Activated CD4-positive, alpha-beta T cell treated with anti-CD3 and anti-CD28 coated beads, Interleukin-2, amount 50 U/mL, for 16 hours (primary cell): ENCODE data around the gene PRKCH.
"Not testable (repeated sequence)": the region's sequence is repeated elsewhere in the genome, so short reads cannot be mapped to it uniquely, and the experiment has no call there.

Experiments used
- DNase-seq: peaks from one replicate; pipeline ENCODE4 v3.0.0-alpha.2; 2020

PRKCH gene

DNA sequence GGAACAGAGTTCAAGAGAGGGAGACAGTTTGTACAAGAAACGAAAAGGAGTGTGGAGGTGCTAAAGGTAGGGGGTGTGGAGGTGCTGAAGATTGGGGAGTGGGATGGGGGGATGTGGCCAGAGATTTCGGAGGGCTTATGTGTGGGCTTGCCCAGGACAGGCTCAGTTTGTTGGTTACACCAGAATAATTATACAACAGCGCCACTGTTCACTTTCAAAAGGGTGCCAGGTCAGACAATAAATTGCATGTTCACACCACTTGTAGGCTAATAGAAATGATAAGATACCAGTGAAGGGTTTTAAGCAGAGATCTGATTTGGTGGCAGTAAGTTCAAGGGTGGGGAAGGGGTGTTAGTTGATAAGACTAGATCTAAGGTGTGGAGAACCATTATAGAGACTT is 75.3 kb downstream of the PRKCH start:
- no peak for DNase-seq

DNA sequence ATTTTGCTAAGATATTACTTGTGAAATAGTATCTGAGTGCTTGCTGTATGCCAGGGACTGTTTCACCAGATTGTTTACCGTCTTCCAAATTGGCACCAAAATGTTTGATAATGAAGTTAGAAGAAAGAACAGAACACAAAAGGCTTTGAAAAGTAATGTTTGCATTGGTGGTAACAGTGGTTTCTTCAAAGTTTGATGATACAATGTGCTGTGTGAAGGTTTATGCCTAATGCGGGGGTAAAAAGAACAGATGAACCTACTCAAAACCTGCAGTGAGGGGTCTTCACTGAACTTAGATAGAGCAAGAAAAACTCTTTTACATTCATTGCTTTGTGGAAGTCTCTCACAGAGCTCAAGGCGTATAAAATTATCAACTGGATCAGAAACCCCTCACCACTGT is 76.2 kb downstream of the PRKCH start:
- DNase-seq = no peak

DNA sequence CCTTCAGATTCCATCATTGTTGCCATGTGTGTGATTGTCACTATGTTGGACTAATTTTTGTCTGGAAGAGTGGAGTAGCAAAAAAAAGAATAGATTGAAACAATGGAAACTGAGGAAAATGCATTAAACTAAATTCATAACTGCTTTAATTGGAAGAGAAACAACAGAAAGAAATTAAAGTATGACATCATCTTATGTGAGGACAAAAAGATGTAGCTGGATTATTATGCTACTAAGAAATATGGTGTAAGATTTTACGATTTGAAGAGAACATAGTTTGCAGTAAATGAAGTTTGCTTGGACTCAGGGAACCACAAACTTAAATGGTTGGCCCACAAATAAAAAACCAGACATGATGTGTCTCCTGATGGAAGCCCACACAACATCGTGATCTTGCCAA is 76.8 kb downstream of the PRKCH start:
- no peak for DNase-seq

DNA sequence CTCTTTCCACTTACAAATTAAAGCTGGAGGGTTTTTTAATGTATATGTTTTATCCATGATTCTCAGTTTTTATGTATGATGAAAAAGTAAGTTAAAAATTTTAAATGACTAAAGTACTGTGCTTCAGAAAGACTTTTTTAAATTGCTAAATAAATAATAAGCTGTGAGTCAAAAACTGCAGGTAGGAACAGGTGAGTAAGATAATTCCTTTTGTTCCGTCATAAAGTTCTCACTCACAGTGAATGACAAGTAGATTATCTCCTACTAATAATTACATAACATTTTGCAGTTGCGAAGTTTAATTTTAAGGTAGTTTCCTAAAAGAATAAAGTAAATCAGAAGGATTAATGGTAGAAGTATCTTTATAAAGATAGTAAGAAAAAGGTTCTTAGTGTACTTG is 78.0 kb downstream of the PRKCH start:
- DNase-seq = no peak

DNA sequence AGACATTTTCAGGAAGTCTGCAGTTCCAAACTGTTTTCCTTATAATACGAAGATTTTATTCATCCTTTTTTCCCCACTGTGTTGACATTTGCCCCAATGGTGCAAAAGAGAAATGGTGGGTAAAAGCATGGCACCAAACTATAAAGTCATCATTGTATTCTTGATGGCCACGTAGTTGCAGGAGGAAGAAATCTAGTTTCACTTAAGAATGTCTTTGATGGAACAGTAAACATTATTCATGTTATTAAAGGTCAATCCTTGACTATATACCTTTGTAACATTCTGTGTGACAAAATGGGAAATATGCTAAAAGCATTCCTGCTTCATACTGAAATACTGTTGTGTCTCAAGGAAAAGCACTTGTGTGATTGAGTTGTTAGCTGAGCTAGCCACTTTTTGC is 80.1 kb downstream of the PRKCH start:
- DNase-seq = no peak

DNA sequence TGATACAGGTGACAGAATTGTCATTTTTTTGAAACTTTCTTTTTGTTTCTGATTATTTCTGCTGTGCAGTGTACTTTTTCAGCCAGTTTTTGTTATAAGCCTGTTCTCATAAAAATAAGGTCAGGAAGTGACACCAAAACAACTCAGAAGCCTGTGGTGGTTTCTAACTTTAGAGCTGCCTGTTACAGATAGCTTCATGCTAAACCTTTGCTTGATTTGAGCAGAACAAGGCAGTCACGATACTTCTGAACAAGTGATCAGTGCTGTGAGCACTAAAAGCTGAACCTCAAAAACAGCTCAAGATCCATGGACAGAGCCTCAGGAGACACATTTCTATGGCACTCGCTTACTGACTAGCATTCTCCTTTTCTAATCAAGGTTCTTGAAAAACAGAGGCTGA is 82.0 kb downstream of the PRKCH start:
- peak; percentile 65 for DNase-seq

DNA sequence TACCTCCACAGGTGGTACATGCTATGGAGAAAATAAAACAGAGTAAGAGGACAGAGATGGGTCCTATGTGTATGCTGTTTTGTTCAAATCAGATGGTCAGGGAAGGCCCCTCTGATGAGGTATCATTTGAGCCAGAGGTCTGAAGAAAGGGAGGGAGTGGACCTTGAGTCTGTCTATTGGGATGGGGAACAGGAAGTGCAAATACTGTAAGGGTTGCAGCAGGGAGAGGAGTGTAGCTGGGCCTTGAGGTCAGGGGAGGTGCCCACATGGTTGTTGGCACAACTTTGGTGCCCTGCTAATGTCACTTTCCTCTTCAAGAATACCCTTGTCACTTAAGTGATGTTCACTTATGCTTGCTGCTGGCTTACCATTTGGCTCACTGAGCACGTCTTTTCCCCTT is 83.3 kb downstream of the PRKCH start:
- no peak for DNase-seq

DNA sequence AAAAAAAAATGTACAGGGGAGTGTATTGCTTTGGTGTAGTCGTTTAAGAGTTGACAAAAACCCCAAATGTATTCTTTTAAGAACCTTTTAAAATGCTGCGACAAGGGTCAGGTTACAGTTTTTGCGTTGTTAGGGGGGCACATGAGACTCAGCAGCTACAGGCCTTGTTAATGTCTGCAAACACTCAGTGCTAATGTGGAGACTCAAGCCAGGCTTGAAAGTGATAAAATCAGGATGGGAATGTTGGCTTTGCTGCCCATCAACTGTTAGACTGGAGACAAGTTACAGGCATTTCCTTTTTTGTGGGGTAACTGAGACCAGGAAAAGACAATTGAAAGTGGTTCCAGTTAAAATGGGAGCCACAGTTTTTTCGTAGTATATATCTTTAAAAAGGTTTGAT is 84.8 kb downstream of the PRKCH start:
- no peak for DNase-seq

DNA sequence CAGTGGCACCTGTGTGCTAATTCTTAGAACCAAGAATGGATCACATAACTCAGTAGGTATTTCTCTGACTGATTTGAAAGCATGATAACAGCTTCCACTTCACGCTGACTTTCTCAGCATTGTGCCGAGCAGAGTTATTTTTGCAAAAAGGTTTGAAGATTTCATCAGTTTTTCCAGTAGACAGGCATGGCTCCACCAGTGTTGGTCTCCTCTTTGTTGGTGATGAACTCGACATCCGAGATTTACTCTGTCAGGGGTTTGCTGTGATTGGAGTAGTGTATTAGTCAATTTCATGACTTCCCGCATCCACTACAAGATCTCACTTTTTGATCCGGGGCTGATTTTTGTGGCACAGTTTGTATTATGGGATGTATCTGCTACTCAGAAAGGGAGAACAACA is 85.3 kb downstream of the PRKCH start:
- DNase-seq = peak; percentile 65

DNA sequence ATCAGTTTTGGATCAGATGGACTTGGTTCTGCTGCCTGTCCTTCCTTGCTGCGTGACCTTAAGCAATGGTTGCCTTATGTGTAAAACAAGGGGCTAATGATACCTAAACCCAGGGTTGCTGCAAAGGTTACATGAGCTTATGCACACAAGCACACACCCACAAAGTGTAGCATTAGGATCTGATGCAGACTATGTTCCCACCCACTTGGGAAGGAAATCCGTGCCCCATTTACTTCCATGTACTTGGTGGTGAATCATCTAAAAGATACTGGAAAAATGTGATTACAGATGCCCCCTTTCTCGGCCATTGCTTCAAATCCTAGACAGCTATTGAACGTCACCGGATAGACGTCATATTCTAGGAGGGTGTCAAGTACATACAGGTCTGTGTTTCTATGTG is 87.1 kb downstream of the PRKCH start:
- no peak for DNase-seq

DNA sequence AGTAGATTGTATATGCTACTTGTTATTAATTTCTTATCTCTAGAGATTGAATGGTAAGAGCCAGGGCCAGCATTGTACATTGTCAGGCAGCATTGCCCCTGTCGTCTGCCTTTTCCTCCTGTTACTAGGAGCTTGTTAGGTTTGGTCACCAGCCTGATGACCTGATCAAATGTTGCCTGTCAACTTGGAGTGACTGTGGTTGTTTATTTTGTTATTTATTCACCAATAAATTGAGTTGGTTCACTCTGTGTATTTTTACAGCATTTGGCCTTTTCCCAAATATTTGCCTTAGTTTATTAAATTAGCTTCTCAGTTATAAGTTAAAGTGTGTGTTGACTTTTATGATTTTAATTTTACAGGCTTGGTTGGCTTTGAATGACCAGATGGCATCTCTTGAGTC is 88.4 kb downstream of the PRKCH start:
- DNase-seq = no peak

DNA sequence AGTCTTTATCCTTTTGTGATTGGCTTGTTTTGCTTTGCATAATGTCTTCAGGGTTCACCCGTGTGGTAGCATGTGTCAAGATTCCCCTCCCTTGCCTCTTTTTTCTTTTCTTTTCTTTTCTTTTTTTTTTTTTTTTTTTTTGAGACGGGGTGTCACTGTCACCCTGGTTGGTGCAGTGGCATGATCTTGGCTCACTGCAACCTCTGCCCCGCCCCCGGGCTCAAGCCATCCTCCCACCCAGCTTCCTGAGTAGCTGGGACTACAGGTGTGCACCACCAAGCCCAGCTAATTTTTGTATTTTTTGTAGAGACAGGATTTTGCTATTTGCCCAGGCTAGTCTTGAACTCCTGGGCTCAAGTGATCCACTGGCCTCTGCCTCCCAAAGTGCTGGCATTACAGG is 94.6 kb downstream of the PRKCH start:
- DNase-seq = not testable (repeated sequence)

DNA sequence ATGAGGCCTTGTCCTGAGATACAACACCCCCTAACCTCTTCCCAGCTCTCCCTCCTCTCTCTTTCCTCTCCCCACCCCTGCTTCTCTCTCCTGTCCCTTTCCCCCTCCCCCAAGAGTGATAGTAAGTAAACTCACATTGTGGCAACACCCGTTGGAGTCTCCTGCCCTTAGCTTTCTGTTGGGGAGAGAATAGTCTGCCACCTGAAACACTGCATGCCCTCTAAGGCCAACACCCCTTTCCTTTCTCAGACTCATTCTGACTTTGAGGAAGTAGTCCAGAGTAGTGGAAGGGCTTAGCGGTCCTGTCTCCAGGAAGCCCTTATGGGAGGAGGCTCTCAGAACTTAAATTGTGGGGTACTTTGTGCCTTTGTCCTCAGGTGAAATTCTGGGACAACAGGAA is 95.2 kb downstream of the PRKCH start:
- peak; percentile 31 for DNase-seq

DNA sequence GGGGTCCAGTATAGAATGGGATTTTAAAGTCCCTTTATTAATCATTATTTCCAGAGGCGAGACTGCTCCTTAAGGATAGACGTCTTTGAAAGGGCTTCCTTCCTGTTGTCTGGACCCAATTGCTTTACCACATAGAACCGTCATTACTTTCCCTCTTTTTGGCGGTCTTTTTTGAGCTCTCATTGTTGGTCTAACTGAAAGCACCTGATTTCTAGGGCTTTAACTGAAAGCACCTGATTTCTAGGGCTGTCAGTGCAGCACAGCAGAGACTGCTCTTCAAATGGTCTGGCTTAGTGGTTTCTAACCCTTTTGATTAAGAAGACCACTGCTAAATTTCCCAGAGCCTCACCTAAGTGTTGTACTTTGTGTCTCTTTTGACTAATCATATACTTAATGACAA is 95.8 kb downstream of the PRKCH start:
- DNase-seq = no peak

DNA sequence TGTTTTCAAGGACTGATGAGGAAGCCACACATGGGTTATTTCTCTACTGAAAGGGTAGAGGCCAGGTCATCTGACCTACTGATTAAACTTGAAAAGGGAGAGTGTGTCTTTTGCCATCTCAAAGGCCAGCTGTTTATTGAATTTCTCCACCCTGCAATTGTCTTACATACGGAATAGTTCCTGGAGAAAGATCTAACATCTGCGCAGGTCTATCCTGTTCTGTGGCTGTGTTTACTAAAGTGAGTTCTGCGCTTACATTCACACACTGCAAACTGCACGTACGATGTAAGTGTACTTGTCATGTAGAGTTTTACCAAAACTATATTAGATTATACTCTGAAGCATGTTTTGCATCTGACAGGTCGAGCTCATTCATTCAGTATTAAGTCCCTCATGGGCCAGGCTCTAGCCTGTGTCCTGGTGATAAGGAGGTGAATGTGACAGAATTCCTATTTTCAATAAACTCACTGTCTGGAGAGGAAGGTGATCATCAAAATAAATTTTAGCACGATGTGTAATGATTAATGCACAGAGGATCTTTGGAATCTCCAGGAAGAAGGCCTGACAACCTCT is 96.6 kb downstream of the PRKCH start:
- DNase-seq = no peak

DNA sequence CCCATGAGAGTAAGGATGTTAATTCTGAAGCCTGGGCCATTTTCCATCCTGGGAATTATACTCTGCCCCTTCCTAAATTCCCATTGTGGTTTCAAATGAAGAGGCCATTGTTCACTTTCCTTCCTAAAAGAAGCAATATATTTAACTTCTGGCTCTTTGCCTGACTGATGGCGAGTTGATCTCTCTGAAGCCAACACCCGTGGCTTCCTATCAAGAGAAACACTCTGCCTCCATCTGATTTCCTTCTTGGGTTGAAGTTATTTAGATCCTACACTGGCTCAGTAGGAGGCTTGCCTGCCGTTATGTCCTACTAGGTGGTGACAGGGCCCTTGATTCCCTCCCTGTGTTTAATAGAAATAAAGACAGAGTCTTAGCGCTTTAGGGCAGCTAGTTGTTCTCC is 97.4 kb downstream of the PRKCH start:
- no peak for DNase-seq

DNA sequence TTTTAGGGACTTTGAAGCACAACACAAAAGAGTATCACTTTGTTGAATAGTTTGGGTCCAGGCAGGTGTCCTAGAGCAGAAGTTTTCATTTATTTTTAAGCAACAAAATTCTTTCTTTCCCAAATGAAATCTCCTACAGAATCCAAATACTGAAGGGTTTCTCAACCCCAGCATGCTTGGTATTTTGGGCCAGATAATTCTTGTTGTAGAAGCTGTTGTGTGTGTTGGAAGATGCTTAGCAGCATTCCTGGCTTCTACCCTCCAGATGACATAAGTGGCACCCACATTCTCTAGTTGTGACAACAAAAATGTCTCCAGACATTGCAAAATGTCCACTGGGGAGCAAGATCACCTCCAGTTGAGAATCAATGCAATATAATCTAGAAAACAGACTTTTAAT is 97.8 kb downstream of the PRKCH start:
- DNase-seq = no peak

DNA sequence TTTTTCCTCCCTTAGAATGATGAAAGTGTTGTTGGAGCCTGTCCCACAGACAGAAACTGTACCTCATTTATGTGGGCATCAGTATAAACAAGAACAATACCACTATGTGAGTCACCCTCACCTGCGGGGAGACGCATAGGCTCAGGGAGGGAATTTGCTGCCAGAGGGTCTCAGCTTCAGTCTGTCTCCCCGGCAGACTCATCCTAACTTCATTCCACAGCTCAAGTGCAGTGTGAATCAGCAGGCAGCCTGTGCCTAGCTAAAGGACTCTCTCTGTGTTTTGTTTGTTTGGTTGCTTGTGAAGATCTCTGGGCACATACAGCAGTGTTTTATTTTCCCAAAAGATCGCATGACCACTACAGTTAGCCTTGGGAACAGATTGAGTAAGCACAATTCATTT is 98.9 kb downstream of the PRKCH start:
- peak; percentile 30 for DNase-seq

DNA sequence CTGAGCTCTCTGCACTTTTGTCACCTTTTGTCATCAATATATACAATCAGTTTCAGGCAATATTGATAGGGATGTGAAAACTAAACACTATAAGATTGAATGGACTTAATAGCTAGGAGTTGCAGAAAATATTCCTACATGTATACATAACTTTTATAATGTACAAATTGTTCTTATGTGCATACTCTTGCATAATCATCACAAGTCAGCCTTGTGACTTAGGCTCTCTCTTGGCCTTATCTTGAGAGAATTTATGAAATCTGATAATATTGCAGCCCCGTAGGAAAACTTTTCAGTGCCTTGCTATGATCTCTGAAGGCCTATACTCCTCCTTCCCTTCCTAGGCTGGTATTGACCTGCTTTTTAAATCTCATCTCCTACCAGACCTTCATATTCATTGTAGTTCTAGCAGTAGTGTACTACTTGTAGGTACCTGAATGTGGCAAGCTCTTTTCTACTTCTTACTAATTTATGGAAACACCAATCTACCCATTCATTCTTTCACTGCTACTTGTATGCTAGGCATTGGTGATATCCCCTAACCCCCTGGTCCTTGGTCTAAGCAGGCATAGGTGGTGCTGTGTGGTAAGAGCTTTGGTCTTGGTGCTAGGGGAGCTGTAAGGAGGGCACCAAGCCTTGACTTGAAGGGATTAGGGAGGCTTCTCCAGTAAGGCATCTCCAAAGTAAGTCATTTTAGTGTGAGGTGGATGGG is 100.0 kb downstream of the PRKCH start:
- no peak for DNase-seq

DNA sequence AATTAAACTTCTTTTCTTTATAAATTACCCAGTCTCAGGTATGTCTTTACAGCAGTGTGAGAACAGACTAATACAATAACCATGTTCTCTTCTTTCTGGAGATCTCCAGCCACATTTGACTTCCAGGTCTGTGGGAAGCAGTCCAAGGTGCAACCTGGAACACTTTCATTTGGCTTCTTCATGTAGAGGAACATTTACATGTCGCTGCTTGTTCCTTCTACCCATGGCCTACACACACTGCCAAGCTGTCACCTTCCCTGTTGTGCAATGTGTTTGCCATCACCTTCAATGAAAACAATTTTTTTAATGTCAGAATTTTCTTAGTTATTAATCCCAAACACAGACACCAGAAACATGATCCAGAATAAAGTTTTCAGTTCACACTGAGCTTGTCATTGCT is 104.7 kb downstream of the PRKCH start:
- no peak for DNase-seq

DNA sequence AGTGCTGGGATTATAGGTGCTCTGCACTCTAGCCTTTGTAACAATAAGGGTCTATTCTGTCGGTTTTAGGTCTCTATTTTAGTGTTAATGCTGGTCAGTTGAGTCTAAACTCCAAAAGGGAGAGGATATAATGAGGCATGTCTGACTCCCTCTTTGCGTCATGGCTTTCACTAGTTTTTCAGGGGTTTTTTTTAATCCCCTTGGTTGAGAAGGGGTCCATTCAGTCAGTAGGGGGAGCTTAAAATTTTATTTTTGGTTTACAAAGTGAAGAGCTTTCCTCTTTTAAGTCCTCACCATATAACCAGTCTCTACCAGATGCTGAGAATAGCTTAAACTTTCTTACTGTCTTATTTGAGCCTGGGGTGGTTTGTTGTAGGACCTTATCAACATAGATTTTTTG is 106.9 kb downstream of the PRKCH start:
- no peak for DNase-seq

DNA sequence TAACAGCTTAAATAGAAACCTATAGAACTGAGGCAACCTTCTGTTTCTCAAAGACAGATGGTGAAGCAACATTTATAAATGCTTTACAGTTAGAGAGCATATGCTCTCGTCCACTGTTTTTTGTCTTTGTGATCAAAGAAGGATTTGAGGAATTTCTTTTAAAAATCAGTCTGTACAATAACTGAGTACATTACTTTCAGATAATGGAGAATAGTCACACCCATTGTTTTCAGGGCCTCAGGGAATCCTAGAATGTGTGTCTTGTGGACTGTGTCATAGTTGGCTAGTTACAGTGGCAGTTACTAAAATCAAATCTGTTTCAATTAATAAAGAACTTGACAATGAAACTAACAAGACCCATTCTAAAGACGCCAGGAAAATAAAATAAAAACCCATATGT is 107.9 kb downstream of the PRKCH start:
- DNase-seq = no peak

DNA sequence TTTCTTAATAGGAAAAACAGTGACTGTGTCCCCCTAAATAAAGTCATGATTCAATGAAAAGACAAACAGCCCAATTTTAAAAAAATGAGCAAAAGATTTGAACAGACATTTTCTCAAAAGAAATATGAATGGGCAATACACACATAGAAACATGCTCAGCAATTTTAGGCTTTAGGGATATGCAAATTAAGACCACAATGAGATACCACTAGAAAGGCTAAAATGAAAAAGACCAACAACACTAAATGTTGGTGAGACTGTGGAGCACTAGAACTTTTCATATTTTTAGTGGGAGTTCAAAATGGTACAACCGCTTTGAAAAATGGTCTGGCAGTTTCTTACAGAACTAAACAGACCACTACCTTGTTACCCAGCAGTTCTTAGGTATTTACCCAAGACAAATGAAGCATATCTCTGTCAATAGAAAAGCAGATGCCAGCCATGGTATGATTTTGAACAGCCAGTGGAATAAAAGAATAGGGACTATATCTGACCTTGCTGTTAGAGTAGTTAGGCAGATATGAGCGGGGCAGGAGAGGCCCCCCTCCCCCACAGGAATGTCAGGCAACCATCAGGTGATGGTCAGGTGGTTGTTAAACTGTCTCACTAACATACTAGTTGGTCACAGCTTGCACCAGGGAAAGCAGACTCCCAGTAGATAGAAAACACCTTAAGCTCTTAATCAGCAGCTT is 108.8 kb downstream of the PRKCH start:
- DNase-seq = no peak

DNA sequence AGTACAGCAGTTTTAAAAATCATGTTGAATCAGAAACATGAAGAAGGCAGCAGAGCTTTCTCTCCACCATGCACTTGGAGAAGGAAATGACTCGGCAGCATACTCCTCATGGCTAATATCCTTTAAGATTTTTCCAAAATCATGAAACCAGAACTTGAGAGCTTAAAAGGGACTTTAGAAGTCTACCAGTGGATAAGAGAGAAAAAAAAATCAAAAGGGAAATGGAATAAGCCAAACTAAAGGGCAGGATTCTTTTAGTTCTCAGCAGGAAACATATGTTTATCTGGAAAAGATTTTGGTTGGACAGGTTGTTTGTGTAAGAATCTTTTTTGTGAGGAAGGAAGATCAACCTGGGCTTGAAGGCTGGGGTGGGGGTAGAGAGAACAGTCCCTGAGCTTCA is 111.8 kb downstream of the PRKCH start:
- no peak for DNase-seq

DNA sequence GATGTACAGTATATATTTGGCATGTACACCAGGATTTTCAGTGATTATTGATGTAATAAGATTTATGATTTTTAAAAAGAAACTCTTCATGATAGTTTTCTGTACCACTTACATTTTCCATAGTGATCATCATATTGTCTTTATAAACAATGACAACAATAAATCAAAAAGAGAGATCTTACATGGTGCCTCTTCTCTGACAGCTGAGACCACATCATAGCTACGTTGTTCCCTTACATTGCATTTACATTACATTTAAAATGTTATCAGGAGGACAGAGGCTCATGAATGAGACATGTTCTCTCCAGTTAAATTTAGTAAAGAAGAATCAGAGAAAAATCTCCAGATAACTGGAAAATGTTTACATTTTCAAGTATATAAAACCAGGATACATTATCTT is 112.4 kb downstream of the PRKCH start:
- DNase-seq = no peak
